ENCODE results near the gene RPL39L. TPM values are rescaled to one million over a fixed set of nuclear protein-coding genes. Genes with fewer than 3 reads are reported as not detected.
A peak's percentile ranks its signal among the peaks of the same experiment; 100 is the strongest.

The RPL39L gene
- total RNA-seq, 1 donor from 2014 or later: 10.8 TPM

DNA sequence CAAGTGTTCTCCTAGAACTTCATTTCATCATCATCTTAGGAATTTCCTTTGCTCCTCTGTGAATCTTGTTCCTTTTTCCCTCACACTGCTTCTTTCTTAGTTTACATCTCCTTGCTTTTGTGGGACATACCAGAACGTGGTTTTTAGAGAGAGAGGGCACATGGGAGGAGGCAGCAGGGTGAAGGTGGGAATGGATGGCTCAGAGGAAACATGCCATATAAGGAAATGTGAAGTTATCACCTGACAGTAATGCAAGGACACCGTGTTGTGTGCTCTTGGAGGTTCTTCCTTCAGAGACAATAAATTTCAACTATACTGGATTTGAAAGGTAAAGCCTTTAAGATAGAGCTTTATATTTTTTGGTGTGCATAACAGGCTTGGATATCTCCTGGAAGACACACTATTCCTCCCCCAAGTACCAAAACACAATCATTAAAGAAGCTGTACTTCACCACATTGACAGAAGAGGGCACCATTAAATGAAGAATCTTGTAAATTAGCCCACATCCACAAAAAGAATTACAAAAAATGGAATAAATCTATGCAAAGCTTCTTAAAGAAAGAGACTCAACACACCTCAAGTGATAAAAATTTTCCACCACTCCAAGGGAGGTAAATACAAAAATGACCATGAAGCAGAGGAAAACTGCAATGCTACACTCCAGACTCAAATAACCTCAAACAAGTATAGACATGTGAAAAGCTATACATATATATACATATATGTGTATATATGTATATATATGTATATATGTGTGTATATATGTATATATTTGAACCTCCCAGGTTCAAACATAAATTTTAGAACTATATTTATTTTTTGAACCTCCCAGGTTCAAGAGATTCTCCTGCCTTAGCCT lies 26.1 kb downstream of the RPL39L start:
- H3K4me3 ChIP-seq: no peak overlapping the region
- intact Hi-C loops (cut with DNase I): no loop called here

DNA sequence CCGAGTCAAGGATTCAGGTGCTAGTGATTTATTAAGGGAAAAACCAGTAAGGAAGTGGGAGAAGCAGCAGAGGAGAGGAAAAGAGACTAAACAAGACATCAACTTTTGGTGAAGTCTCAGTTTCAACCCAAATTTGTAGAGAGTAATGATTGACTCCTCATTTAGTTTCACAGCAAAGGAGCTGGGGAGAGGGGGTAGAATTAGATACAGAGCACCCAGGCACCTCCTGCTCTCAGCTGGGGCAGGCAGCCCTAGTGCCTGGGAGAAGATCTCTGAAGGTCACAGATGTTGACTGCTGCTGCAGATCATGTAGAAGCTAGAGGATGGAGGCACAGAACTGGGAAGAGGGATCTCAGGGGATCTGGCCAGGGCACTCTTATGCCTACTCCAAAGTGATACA lies 29.1 kb downstream of the RPL39L start:
- Histone ChIP-seq H3K36me3 (no peaks in the 10 kb centered on the region), H3K9me3 (no peaks in the 10 kb centered on the region), H3K4me1 (no peaks in the 10 kb centered on the region), H3K27me3 (no peaks in the 10 kb centered on the region), H3K27ac (no peak overlapping the region), H3K4me3 (no peak overlapping the region)
- intact Hi-C loops (cut with DNase I): no loop called here
- DNase-seq (ENCODE audit: extremely low spot score in 2 of 2): no peak
- TF ChIP-seq POLR2A (IDR thresholded peaks at IDR 0.05): no peak
- TF ChIP-seq, protein P1, sequence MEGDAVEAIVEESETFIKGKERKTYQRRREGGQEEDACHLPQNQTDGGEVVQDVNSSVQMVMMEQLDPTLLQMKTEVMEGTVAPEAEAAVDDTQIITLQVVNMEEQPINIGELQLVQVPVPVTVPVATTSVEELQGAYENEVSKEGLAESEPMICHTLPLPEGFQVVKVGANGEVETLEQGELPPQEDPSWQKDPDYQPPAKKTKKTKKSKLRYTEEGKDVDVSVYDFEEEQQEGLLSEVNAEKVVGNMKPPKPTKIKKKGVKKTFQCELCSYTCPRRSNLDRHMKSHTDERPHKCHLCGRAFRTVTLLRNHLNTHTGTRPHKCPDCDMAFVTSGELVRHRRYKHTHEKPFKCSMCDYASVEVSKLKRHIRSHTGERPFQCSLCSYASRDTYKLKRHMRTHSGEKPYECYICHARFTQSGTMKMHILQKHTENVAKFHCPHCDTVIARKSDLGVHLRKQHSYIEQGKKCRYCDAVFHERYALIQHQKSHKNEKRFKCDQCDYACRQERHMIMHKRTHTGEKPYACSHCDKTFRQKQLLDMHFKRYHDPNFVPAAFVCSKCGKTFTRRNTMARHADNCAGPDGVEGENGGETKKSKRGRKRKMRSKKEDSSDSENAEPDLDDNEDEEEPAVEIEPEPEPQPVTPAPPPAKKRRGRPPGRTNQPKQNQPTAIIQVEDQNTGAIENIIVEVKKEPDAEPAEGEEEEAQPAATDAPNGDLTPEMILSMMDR (IDR thresholded peaks at IDR 0.05): no peak
- TF ChIP-seq POLR2AphosphoS5 (IDR thresholded peaks at IDR 0.05; ENCODE audit: insufficient read depth in 1 of 2, low read depth in 1 of 2): no peak

More for the DNA sequence above, 26.1 kb downstream of the RPL39L start:
- no peaks in the 10 kb centered on the region for H3K4me1 ChIP-seq
- H3K36me3 ChIP-seq: no peaks in the 10 kb centered on the region
- TF ChIP-seq, protein P1 (IDR thresholded peaks at IDR 0.05): peak in 2 of 3 experiments; percentile 32 to 58
- no peak for TF ChIP-seq POLR2AphosphoS5 (IDR thresholded peaks at IDR 0.05; ENCODE audit: insufficient read depth in 1 of 2, low read depth in 1 of 2)
- no peak for TF ChIP-seq POLR2A (IDR thresholded peaks at IDR 0.05)
- DNase-seq (ENCODE audit: extremely low spot score in 2 of 2): no peak
- no peaks in the 10 kb centered on the region for H3K27me3 ChIP-seq
- no peak overlapping the region for H3K27ac ChIP-seq
- H3K9me3 ChIP-seq: no peaks in the 10 kb centered on the region

DNA sequence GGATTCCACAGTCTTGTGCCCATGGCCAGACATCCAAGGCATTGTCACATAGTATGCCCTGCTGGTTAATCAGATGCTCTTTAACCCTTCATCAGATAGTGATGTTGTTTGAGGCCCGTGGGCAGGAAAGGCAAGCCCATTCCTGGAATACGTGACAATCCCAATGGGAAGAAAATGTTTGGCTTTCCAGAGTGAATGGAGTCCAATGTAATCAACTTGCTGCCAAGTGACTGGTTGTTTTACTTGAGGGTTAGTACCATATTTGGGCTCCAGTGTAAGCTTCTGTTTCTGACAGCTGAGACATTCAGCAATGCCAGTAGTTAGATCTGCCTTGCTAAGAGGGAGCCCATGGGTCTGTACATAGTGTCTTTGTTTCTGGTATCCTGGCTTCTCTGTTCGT lies 31.3 kb downstream of the RPL39L start:
- intact Hi-C loops (cut with DNase I): no loop called here
- Histone ChIP-seq H3K36me3 (no peaks in the 10 kb centered on the region), H3K4me1 (no peaks in the 10 kb centered on the region), H3K27ac (no peak overlapping the region), H3K9me3 (no peaks in the 10 kb centered on the region), H3K27me3 (no peaks in the 10 kb centered on the region), H3K4me3 (no peak overlapping the region)
- no peak for DNase-seq (ENCODE audit: extremely low spot score in 2 of 2)
- TF ChIP-seq POLR2A (IDR thresholded peaks at IDR 0.05) (no peak), POLR2AphosphoS5 (IDR thresholded peaks at IDR 0.05; ENCODE audit: insufficient read depth in 1 of 2, low read depth in 1 of 2) (no peak)
- TF ChIP-seq, protein P1 (IDR thresholded peaks at IDR 0.05): no peak

DNA sequence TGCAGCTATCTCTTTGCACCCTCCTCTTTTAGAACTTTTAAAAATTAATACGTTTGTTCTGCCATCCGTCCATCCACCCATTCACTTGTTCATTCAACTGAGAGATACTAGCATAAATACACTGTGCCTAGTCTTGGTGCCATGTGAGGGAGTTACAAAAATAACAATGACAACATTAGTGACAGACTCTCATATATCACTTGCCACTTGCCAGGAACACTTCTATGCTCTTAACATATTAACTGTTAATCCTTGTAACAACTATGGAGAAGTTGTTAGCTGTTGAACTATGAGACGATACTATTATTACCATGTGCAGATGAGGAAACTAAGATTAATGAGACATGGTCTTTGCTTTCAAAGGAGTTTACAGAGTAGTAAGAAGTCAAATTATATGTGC lies 33.6 kb downstream of the RPL39L start:
- intact Hi-C loops (cut with DNase I): no loop called here
- no peaks in the 10 kb centered on the region for H3K27me3 ChIP-seq
- H3K4me3 ChIP-seq: no peak overlapping the region
- H3K36me3 ChIP-seq: no peaks in the 10 kb centered on the region
- H3K9me3 ChIP-seq: no peaks in the 10 kb centered on the region
- H3K4me1 ChIP-seq: peaks cover 16% of the 10 kb centered on the region
- H3K27ac ChIP-seq: no peak overlapping the region
- no peak for DNase-seq (ENCODE audit: extremely low spot score in 2 of 2)
- TF ChIP-seq, protein P1 (IDR thresholded peaks at IDR 0.05): no peak
- TF ChIP-seq POLR2A (IDR thresholded peaks at IDR 0.05): no peak
- no peak for TF ChIP-seq POLR2AphosphoS5 (IDR thresholded peaks at IDR 0.05; ENCODE audit: insufficient read depth in 1 of 2, low read depth in 1 of 2)

DNA sequence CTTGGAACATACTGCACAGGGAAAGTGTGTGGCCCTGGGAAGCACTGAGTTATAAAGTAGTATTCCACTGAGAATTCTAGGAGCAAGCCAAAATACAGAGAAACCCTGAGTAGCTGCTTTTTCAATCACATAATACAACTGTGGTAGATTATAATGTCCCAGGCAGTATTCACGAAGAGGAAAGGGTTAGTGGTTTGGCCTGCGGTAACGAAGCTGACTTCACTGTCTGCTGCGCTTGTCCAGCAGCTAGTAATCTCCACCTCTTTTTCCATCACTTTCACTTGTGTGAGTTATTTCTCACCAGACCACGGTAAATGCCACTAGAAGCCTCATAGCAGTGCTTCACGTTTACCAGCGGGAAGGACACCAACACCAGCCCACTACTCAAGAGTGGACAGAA lies 34.4 kb downstream of the RPL39L start:
- Histone ChIP-seq H3K27ac (no peak overlapping the region), H3K4me3 (no peak overlapping the region), H3K27me3 (no peaks in the 10 kb centered on the region), H3K9me3 (no peaks in the 10 kb centered on the region), H3K4me1 (peaks cover 16% of the 10 kb centered on the region), H3K36me3 (no peaks in the 10 kb centered on the region)
- DNase-seq (ENCODE audit: extremely low spot score in 2 of 2): no peak
- intact Hi-C loops (cut with DNase I): no loop called here
- no peak for TF ChIP-seq POLR2AphosphoS5 (IDR thresholded peaks at IDR 0.05; ENCODE audit: insufficient read depth in 1 of 2, low read depth in 1 of 2)
- TF ChIP-seq, protein P1 (IDR thresholded peaks at IDR 0.05): no peak
- no peak for TF ChIP-seq POLR2A (IDR thresholded peaks at IDR 0.05)
